HCT116 (cell line): ENCODE data around the gene CLCN1. TPM values are rescaled to one million over a fixed set of nuclear protein-coding genes. Genes with fewer than 3 reads are reported as not detected.

ENCODE experiments used
- ATAC-seq: fragments of 200-7000 bp; cut with Tn5 transposase; 2 replicates; pipeline ENCODE4 v1.9.1; 2020; ENCODE audit warnings: mild to moderate bottlenecking, moderate library complexity
- BruUV-seq: library from RNA; stranded (reverse); fragments of 400-500 nt; replicated peaks from 2 replicates; lab custom pipeline; 2021; lab: Mats Ljungman, UMichigan
- CTCF ChIA-PET: fragments of 300-600 bp; sonication (Branson Sonifier 250); formaldehyde crosslinking; loops from one replicate; lab custom pipeline; 2021; ENCODE audit warnings: antibody characterized with exemption; lab: Charles Lee
- POLR2A ChIA-PET: fragments of 300-600, 350-600 bp; sonication (Branson Sonifier 250); formaldehyde crosslinking; loops from one replicate; lab custom pipeline; 2021; ENCODE audit warnings: antibody characterized with exemption; lab: Charles Lee
- RAD21 ChIA-PET, 2 experiments: fragments of 300-600 bp; sonication (Branson Sonifier 250); formaldehyde crosslinking; loops; one replicate each; lab custom pipeline; 2023; ENCODE audit warnings: low total read pairs in 2 of 2; ENCODE audit not compliant: uncharacterized antibody in 2 of 2, unreplicated experiment in 2 of 2, low non-redundant PET in 1 of 2; lab: Charles Lee
- DNase-seq: peaks from one replicate; pipeline ENCODE4 v3.0.0-alpha.2; 2010; ENCODE audit warnings: low read depth, low spot score
- H2AFZ ChIP-seq: fragments of 200-600 bp; shearing (Covaris generic), sonication (generic); 2 replicates; pipeline ENCODE4 v1.6.1; 2017; ENCODE audit warnings: low read depth, mixed run types, mixed read lengths, antibody characterized with exemption, low read length; ENCODE audit not compliant: poor library complexity, severe bottlenecking
- H3K27ac ChIP-seq: 2 replicates; pipeline ENCODE4 v1.5.1; 2012; ENCODE audit warnings: low read depth, low read length
- H3K27me3 ChIP-seq: fragments of 200-600 bp; sonication (generic); 2 replicates; pipeline ENCODE4 v1.6.1; 2016; ENCODE audit warnings: mixed run types, low read length, mixed read lengths; ENCODE audit not compliant: insufficient read depth
- H3K36me3 ChIP-seq, 2 experiments: fragments of 200-500 bp in 1 of 2; fragments of 200-600 bp in 1 of 2; sonication (Bioruptor generic) in 1 of 2; sonication (generic) in 1 of 2; 2 replicates each; pipeline versions ENCODE4 v1.5.1 to v1.6.1; 2014 to 2016; ENCODE audit warnings: low read length in 2 of 2, inconsistent platforms in 1 of 2, mixed read lengths in 1 of 2, mixed run types in 1 of 2; ENCODE audit not compliant: insufficient read depth in 2 of 2, control insufficient read depth in 1 of 2
- H3K4me1 ChIP-seq, 2 experiments: fragments of 200-600 bp in 1 of 2; sonication (generic) in 1 of 2; 2 replicates each; pipeline versions ENCODE4 v1.5.1 to v1.6.1; 2012 to 2017; ENCODE audit warnings: low read length in 2 of 2, inconsistent platforms in 1 of 2, mild to moderate bottlenecking in 1 of 2, mixed read lengths in 1 of 2, mixed run types in 1 of 2, moderate library complexity in 1 of 2; ENCODE audit not compliant: insufficient read depth in 2 of 2, control insufficient read depth in 1 of 2
- H3K4me2 ChIP-seq: fragments of 200-600 bp; sonication (generic); 2 replicates; pipeline ENCODE4 v1.6.1; 2017; ENCODE audit warnings: mixed run types, low read length, mixed read lengths
- H3K4me3 ChIP-seq, 2 experiments: fragments of 200-600 bp in 1 of 2; sonication (generic) in 1 of 2; replicated peaks in 1 of 2; 2 replicates each; pipeline ENCODE4 v1.5.1; 2011 to 2016; ENCODE audit warnings: low read length in 2 of 2, control low read depth in 1 of 2, low read depth in 1 of 2, mild to moderate bottlenecking in 1 of 2, mixed read lengths in 1 of 2, mixed run types in 1 of 2
- H3K79me2 ChIP-seq: fragments of 200-600 bp; sonication (generic); 2 replicates; pipeline ENCODE4 v1.6.1; 2017; ENCODE audit warnings: mild to moderate bottlenecking, mixed run types, low read length, moderate library complexity, mixed read lengths; ENCODE audit not compliant: insufficient read depth
- H3K9ac ChIP-seq: fragments of 200-600 bp; sonication (generic); 2 replicates; pipeline ENCODE4 v1.6.1; 2016; ENCODE audit warnings: low read length, mixed read lengths
- H3K9me2 ChIP-seq: fragments of 200-600 bp; sonication (generic), shearing (Covaris generic); 2 replicates; pipeline ENCODE4 v1.6.1; 2017; ENCODE audit warnings: mixed run types, mild to moderate bottlenecking, moderate library complexity; ENCODE audit not compliant: insufficient read depth
- H3K9me3 ChIP-seq, 2 experiments: fragments of 200-500 bp in 1 of 2; fragments of 200-600 bp in 1 of 2; sonication (Bioruptor generic) in 1 of 2; sonication (generic) in 1 of 2; 2 replicates each; pipeline ENCODE4 v1.6.1; 2014 to 2017; ENCODE audit warnings: low read length in 2 of 2, mixed read lengths in 2 of 2, inconsistent platforms in 1 of 2, low read depth in 1 of 2, mild to moderate bottlenecking in 1 of 2, mixed run types in 1 of 2, moderate library complexity in 1 of 2; ENCODE audit not compliant: control insufficient read depth in 1 of 2, insufficient read depth in 1 of 2
- H4K20me1 ChIP-seq: fragments of 200-600 bp; sonication (generic), shearing (Covaris generic); 2 replicates; pipeline ENCODE4 v1.6.1; 2017; ENCODE audit warnings: mixed run types, mild to moderate bottlenecking, moderate library complexity; ENCODE audit not compliant: insufficient read depth
- CBX3 ChIP-seq: IDR thresholded peaks from 2 replicates; pipeline ENCODE4 v1.6.1; 2012; ENCODE audit warnings: low read depth
- CEBPB ChIP-seq: IDR thresholded peaks from 2 replicates; pipeline ENCODE4 v1.6.1; 2012; ENCODE audit warnings: low read depth
- ELF1 ChIP-seq: IDR thresholded peaks from 2 replicates; pipeline ENCODE4 v1.6.1; 2012; ENCODE audit warnings: low read depth, borderline replicate concordance
- EZH2 ChIP-seq: fragments of 200-600 bp; sonication (generic); IDR thresholded peaks from 2 replicates; pipeline ENCODE4 v1.6.1; 2017; ENCODE audit warnings: antibody characterized with exemption, mixed run types
- EZH2phosphoT487 ChIP-seq: fragments of 200-600 bp; IDR thresholded peaks from 2 replicates; pipeline ENCODE4 v1.6.1; 2018; ENCODE audit warnings: antibody characterized with exemption, borderline replicate concordance
- FOSL1 ChIP-seq: IDR thresholded peaks from 2 replicates; pipeline ENCODE4 v1.6.1; 2012; ENCODE audit warnings: low read depth
- JUND ChIP-seq: IDR thresholded peaks from 2 replicates; pipeline ENCODE4 v1.6.1; 2012
- POLR2A ChIP-seq: IDR thresholded peaks from 2 replicates; pipeline ENCODE4 v1.7.0; 2011; ENCODE audit warnings: borderline replicate concordance; ENCODE audit not compliant: insufficient read depth, insufficient read length; ENCODE audit errors: extremely low read depth
- POLR2AphosphoS5 ChIP-seq: IDR thresholded peaks from 2 replicates; pipeline ENCODE4 v1.6.1; 2011; ENCODE audit warnings: mild to moderate bottlenecking, low read depth, low read length, moderate library complexity
- RAD21 ChIP-seq: IDR thresholded peaks from 2 replicates; pipeline ENCODE4 v1.6.1; 2012; ENCODE audit warnings: low read depth, mild to moderate bottlenecking
- SIN3A ChIP-seq: IDR thresholded peaks from 2 replicates; pipeline ENCODE4 v1.6.1; 2012; ENCODE audit warnings: low read depth
- TCF7L2 ChIP-seq: IDR thresholded peaks from 2 replicates; pipeline ENCODE4 v1.7.0; 2011; ENCODE audit warnings: borderline replicate concordance, inconsistent platforms; ENCODE audit not compliant: insufficient read depth, insufficient read length; ENCODE audit errors: extremely low read depth
- intact Hi-C: fragments of 100-400 bp; cut with micrococcal nuclease; formaldehyde crosslinking; loops from 2 replicates; pipeline ENCODE4 v1.10.0; 2022
- total RNA-seq: library from RNA; stranded (reverse); gene quantifications from one replicate; pipeline ENCODE4 v1.2.1, GENCODE V29; 2021; ENCODE audit not compliant: unreplicated experiment
- TF ChIP-seq, protein P1 (sequence below): IDR thresholded peaks from 2 replicates; pipeline ENCODE4 v1.6.1; 2011; ENCODE audit warnings: mild to moderate bottlenecking, low read length, moderate library complexity; ENCODE audit not compliant: insufficient replicate concordance; ENCODE audit errors: extremely low read depth
- TF ChIP-seq, protein P2 (sequence below): IDR thresholded peaks from 2 replicates; pipeline ENCODE4 v1.6.1; 2012; ENCODE audit warnings: low read depth
- TF ChIP-seq, protein P3 (sequence below), 3 experiments: fragments of 200-600 bp in 1 of 3; sonication (generic) in 1 of 3; IDR thresholded peaks in 2 of 3; conservative IDR thresholded peaks in 1 of 3; 2 replicates each; pipeline ENCODE4 v1.5.1; 2012 to 2017; ENCODE audit warnings: low read depth in 2 of 3, low read length in 2 of 3, antibody characterized with exemption in 1 of 3, borderline replicate concordance in 1 of 3, control low read depth in 1 of 3, mild to moderate bottlenecking in 1 of 3, mixed read lengths in 1 of 3, mixed run types in 1 of 3, moderate library complexity in 1 of 3; ENCODE audit not compliant: insufficient read depth in 1 of 3

CLCN1 gene
- total RNA-seq, 1 experiment from 2014 or later: 0.47 TPM

- H3K9ac ChIP-seq: no peak overlapping the region
- intact Hi-C loops: loop anchor here (5.0 kb wide), 1 partner anchor 107 kb away; the partner anchor contains the start of gene EPHA1
Measured at GRCh38 chr7:143299840-143300239, 16.1 kb upstream of the CLCN1 start.

More at GRCh38 chr7:143299840-143300239, 16.1 kb upstream of the CLCN1 start:
- BruUV-seq: no TSS peak
- Histone ChIP-seq H3K79me2 (peaks cover 28% of the 10 kb centered on the region), H3K36me3 (peaks cover 69 to 79% of the 10 kb centered on the region in 2 experiments), H2AFZ (no peak overlapping the region), H3K27ac (no peak overlapping the region), H4K20me1 (peaks cover 5% of the 10 kb centered on the region; the same call in 1 of the 2 replicates), H3K4me3 (no peak overlapping the region), H3K4me1 (no peaks in the 10 kb centered on the region), H3K9me3 (no peaks in the 10 kb centered on the region), H3K9me2 (no peaks in the 10 kb centered on the region), H3K4me2 (no peak overlapping the region), H3K27me3 (no peaks in the 10 kb centered on the region)
- CTCF ChIA-PET: interaction anchor here (0.7 to 1.8 kb wide), 5 partner anchors 10 to 288 kb away, joined by 3 to 15 read pairs (median 4); partner anchors contain the start of gene CASP2
- RAD21 ChIA-PET: interaction anchor here in 1 of 2 experiments (0.5 kb wide), 1 partner anchor 109 kb away, joined by 3 read pairs; the partner anchor contains the start of gene EPHA1
- ATAC-seq (peak; percentile 97), DNase-seq (peak; percentile 23)
- POLR2A ChIA-PET: no interaction called here
- no peak for TF ChIP-seq POLR2AphosphoS5
- no peak for TF ChIP-seq POLR2A
- TF ChIP-seq SIN3A: no peak
- TF ChIP-seq CBX3: no peak
- no peak for TF ChIP-seq TCF7L2
- TF ChIP-seq EZH2phosphoT487: no peak
- TF ChIP-seq, protein P1, sequence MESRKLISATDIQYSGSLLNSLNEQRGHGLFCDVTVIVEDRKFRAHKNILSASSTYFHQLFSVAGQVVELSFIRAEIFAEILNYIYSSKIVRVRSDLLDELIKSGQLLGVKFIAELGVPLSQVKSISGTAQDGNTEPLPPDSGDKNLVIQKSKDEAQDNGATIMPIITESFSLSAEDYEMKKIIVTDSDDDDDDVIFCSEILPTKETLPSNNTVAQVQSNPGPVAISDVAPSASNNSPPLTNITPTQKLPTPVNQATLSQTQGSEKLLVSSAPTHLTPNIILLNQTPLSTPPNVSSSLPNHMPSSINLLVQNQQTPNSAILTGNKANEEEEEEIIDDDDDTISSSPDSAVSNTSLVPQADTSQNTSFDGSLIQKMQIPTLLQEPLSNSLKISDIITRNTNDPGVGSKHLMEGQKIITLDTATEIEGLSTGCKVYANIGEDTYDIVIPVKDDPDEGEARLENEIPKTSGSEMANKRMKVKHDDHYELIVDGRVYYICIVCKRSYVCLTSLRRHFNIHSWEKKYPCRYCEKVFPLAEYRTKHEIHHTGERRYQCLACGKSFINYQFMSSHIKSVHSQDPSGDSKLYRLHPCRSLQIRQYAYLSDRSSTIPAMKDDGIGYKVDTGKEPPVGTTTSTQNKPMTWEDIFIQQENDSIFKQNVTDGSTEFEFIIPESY: no peak
- TF ChIP-seq RAD21: peak; percentile 49
- no peak for TF ChIP-seq ELF1
- TF ChIP-seq, protein P2, sequence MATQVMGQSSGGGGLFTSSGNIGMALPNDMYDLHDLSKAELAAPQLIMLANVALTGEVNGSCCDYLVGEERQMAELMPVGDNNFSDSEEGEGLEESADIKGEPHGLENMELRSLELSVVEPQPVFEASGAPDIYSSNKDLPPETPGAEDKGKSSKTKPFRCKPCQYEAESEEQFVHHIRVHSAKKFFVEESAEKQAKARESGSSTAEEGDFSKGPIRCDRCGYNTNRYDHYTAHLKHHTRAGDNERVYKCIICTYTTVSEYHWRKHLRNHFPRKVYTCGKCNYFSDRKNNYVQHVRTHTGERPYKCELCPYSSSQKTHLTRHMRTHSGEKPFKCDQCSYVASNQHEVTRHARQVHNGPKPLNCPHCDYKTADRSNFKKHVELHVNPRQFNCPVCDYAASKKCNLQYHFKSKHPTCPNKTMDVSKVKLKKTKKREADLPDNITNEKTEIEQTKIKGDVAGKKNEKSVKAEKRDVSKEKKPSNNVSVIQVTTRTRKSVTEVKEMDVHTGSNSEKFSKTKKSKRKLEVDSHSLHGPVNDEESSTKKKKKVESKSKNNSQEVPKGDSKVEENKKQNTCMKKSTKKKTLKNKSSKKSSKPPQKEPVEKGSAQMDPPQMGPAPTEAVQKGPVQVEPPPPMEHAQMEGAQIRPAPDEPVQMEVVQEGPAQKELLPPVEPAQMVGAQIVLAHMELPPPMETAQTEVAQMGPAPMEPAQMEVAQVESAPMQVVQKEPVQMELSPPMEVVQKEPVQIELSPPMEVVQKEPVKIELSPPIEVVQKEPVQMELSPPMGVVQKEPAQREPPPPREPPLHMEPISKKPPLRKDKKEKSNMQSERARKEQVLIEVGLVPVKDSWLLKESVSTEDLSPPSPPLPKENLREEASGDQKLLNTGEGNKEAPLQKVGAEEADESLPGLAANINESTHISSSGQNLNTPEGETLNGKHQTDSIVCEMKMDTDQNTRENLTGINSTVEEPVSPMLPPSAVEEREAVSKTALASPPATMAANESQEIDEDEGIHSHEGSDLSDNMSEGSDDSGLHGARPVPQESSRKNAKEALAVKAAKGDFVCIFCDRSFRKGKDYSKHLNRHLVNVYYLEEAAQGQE: no peak
- TF ChIP-seq CEBPB: no peak
- TF ChIP-seq JUND: no peak
- TF ChIP-seq FOSL1: no peak
- TF ChIP-seq, protein P3, sequence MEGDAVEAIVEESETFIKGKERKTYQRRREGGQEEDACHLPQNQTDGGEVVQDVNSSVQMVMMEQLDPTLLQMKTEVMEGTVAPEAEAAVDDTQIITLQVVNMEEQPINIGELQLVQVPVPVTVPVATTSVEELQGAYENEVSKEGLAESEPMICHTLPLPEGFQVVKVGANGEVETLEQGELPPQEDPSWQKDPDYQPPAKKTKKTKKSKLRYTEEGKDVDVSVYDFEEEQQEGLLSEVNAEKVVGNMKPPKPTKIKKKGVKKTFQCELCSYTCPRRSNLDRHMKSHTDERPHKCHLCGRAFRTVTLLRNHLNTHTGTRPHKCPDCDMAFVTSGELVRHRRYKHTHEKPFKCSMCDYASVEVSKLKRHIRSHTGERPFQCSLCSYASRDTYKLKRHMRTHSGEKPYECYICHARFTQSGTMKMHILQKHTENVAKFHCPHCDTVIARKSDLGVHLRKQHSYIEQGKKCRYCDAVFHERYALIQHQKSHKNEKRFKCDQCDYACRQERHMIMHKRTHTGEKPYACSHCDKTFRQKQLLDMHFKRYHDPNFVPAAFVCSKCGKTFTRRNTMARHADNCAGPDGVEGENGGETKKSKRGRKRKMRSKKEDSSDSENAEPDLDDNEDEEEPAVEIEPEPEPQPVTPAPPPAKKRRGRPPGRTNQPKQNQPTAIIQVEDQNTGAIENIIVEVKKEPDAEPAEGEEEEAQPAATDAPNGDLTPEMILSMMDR (IDR thresholded peaks at IDR 0.05 in 2 of 3, conservative IDR thresholded peaks at IDR 0.05 in 1 of 3; ENCODE audit: borderline replicate concordance in 1 of 3, insufficient read depth in 1 of 3, low read depth in 2 of 3, low read length in 2 of 3): peak; percentile 47 to 85 (median 85); a peak in 5 of 6 replicates
- no peak for TF ChIP-seq EZH2
